AML-193 (cell line): ENCODE results near the gene DEFB131B.
"Not testable (repeated sequence)": the region's sequence is repeated elsewhere in the genome, so short reads cannot be mapped to it uniquely, and the experiment has no call there.

Source experiments
- DNase-seq, 2 experiments: peaks; one replicate each; lab custom pipeline; 2025; lab: John Stamatoyannopoulos, UW

DEFB131B gene, protein sequence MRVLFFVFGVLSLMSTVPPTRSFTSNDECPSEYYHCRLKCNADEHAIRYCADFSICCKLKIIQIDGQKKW

DNA sequence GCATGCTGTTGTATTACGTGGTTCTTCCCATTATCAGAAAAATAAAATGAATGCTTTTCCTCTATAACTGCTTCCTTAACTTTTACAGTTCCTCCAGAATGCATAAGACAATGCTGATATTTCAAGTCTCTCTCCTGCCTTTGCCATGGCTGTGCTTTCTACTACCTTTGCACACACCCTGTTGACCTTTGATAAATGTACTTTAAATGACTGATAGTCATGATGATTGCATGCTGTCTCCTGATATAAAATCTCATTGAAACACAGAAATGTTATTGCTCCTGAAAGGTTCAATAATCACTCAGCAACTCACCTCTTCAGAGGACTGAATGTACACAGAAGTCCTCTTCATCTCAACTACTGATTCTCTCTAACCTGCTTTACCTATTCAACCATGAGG is at the start of gene DEFB131B:
Gene DEFB131B, plus strand, starts transcription at position 395 of the 400 bp plus-strand sequence. Its CDS starts 0 bp downstream, at position 395.
- not testable (repeated sequence) for DNase-seq

DNA sequence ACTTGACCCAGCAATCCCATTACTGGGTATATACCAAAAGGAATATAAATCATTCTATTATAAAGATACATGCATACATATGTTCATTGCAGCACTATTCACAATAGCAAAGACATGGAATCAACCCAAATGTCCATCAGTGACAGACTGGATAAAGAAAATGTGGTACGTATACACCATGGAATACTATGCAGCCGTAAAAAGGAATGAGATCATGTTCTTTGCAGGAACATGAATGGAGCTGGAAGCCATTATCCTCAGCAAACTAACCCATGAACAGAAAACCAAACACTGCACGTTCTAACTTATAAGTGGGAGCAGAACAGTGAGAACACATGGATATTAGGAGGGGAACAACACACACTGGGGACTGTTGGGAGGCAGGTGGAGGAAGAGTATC is 49.0 kb upstream of the DEFB131B start:
- not testable (repeated sequence) for DNase-seq

DNA sequence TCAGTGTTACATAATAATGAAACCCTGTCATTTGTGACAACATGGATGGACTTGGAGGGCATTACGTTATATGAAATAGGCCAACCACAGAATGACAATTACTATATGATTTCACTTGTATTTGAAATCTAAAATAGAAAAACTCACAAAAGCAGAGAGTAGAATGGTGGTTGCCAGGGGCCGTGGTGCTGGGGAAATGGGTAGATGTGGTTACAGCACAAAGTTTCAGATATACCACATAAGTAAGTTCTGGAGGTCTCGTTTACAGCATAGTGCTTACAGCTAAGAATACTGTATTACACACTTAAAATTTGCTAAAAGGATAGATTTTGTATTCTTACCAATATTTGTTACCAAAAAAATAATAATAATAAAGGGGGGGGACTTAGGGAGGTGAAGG is 48.6 kb upstream of the DEFB131B start:
- DNase-seq: not testable (repeated sequence)

DNA sequence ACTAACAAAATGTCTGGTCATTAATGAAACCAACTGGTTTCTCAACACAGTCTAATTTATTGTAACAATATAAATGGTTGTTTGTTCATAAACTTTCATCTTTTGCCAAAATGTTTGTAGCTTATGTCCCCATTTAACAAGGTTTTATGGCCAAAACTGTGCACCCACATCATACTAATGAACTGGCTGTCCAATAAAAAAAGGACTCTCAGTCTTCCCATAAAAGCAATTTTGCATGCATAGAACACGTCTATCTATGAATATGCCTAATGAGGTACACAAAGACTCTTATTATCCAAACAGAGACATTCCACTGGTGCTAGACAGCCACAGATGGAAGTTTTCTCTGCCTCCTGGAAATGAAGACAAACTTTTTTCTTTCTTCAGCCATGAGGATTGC is 45.4 kb upstream of the DEFB131B start, which contains the start of gene DEFB108B:
Gene DEFB108B, plus strand, starts transcription at position 390 of the 400 bp plus-strand sequence. Its CDS starts 0 bp downstream, at position 390.
- DNase-seq: not testable (repeated sequence)

GRCh38 chr11:71842720-71843119 is 35.5 kb upstream of the DEFB131B start:
- DNase-seq: not testable (repeated sequence)

GRCh38 chr11:71843355-71843754 is 34.9 kb upstream of the DEFB131B start:
- not testable (repeated sequence) for DNase-seq

GRCh38 chr11:71843858-71844257 is 34.4 kb upstream of the DEFB131B start:
- no peak for DNase-seq

GRCh38 chr11:71853895-71854294 is 24.4 kb upstream of the DEFB131B start:
- not testable (repeated sequence) for DNase-seq

DNA sequence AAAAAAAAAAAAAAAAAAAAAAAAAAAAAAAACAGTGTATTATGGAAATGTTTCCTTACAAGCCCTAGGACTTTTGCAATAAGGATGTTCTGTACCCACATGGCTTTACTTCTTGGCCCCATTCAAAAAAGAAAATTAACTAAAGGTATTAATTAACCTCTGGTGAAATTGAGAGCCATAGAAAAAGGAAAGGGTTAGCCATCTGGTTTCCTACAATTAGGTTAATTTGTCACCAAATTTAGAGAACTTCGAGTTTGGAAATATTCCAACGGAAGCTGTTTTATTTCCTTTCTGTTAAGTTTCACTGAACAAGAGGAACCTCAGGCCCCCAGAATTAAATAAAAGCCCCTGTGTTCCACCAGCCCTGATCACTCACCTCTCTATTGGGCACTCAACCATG is 22.4 kb upstream of the DEFB131B start:
- DNase-seq: peak; percentile 47 to 61

- not testable (repeated sequence) for DNase-seq
Observed at GRCh38 chr11:71860835-71861234, 17.4 kb upstream of the DEFB131B start.

- peak; percentile 50 to 54 for DNase-seq
Observed at GRCh38 chr11:71863978-71864627, 14.2 kb upstream of the DEFB131B start.

GRCh38 chr11:71867209-71867608 is 11.0 kb upstream of the DEFB131B start:
- not testable (repeated sequence) for DNase-seq

GRCh38 chr11:71869931-71870330 is 8.3 kb upstream of the DEFB131B start:
- not testable (repeated sequence) for DNase-seq

DNA sequence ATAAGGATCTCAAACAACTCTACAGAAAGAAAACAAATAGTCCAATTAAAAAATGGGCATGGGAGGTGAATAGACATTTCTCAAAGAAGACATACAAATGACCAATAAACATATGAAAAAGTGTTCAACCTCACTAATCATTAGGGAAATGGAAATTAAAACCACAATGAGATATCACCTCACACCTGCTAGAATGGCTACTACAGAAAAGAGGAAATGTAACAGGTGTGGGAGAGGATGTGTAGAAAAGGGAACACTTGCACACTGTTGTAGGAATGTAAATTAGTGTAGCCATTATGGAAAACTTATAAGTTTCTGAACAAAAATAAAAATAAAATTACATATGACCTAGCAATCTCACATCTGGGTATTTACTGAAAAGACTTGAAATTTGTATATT is 7.6 kb upstream of the DEFB131B start:
- not testable (repeated sequence) for DNase-seq

GRCh38 chr11:71876262-71876661 is 2.0 kb upstream of the DEFB131B start:
- DNase-seq: not testable (repeated sequence)

- not testable (repeated sequence) for DNase-seq
Observed at GRCh38 chr11:71885806-71886205, 7.6 kb downstream of the DEFB131B start.

DNA sequence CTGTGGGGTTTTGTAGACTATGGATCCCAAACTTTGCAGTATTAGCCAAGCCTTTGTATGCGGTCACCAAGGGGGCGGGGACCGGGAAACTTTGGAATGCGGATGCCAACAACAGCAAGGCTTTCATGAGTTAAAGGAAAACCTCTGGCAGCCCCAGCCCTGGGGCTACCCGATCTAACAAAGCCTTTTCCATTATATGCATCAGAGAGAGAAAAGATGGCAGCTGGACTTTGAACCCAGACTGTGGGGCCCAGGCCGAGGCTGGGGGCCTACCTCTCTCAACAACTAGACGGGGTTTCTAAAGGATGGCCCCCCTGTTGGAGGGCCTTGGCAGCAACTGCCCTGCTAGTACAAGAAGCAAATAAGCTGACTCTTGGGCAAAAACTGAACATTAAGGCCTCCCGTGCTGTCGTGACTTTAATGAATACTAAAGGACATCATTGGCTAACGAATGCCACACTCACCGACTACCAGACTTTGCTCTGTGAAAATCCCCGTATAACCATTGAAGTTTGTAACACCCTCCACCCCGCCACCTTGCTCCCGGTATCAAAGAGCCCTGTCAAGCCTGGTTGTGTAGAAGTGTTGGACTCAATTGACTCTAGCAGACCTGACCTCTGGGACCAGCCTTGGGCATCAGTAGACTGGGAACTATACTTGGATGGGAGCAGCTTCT is 10.2 kb downstream of the DEFB131B start:
- not testable (repeated sequence) for DNase-seq

DNA sequence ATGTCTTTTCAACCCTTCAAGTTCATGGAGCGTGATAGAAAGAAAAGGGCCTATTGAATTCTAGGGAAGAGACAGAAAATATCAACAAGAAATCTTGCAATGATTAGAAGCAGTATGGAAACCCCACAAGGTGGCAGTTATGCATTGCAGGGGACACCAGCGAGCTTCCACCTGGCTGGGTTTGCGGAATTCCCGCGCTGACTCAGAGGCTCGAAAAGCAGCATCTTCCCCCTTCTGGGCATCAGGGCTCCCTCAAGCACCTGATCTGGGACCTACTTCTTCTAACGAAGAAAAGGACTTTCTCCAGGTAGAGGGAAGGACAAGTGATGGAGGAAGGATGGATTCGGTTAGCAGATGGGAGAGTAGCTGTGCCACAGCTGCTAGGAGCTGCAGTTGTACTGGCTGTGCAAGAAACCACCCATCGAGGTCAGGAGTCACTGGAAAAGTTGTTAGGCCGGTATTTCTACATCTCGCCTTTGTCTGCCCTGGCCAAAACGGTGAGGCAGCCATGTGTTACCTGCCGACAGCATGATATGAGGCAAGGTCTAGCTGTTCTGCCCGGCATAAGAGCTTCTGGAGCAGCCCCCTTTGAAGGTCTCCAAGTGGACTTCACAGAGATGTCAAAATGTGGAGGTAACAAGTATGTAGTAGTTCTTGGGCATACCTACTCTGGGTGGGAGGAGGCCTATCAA is 11.1 kb downstream of the DEFB131B start:
- not testable (repeated sequence) for DNase-seq

- DNase-seq: no peak
Observed at GRCh38 chr11:71895961-71896360, 17.7 kb downstream of the DEFB131B start.

DNA sequence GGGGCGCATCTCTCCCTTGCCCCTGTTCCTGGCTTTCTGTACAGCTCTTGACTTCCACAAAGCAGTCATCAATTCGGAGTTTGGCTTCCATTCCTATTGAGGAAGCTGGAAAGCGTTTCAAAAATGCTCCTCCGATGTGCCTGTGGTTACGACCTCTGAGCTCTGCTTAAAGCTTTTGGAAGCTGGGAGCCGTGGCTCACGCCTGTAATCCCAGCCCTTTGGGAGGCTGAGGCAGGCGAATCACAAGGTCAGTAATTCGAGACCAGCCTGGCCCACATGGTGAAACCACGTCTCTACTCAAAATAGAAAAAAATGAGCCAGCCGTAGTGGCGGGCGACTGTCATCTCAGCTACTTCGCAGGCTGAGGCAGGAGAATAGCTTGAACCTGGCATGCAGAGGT is 22.9 kb downstream of the DEFB131B start:
- DNase-seq: not testable (repeated sequence)

DNA sequence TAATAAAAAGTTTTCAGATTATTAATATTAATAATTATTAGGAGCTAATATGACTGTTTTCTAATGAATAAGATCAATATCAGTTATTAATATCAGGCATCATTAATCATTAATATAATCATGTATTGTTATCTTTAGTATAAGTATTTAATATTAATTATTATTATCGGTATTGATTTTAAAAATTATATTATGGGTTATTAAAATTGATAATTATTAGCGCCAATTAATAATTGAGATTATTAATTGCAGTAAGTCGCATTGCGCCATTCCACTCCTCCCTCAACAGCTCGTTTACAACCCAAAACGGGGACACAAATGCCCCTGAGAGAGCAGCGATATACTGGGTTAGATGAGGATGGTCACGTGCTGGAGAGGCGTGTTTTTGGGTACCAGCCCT is 30.0 kb downstream of the DEFB131B start:
- DNase-seq: no peak

GRCh38 chr11:71910775-71911174 is 32.5 kb downstream of the DEFB131B start:
- not testable (repeated sequence) for DNase-seq
